ENCODE results near the gene ANXA4.
A peak's percentile ranks its signal among the peaks of the same experiment; 100 is the strongest.
"Not testable (repeated sequence)": the region's sequence is repeated elsewhere in the genome, so short reads cannot be mapped to it uniquely, and the experiment has no call there.

ANXA4 gene

GRCh38 chr2:69770193-69770702, 28.3 kb downstream of the ANXA4 start:
- H3K9me3 ChIP-seq (ENCODE audit: severe bottlenecking) = no peaks in the 10 kb centered on the region
- no peaks in the 10 kb centered on the region for H3K27me3 ChIP-seq (ENCODE audit: insufficient read depth, poor library complexity, severe bottlenecking)
- H3K4me1 ChIP-seq (ENCODE audit: insufficient read depth, poor library complexity, severe bottlenecking) = peaks cover 25% of the 10 kb centered on the region
- no peak for DNase-seq (ENCODE audit: low spot score)
- no peak overlapping the region for H3K4me3 ChIP-seq (ENCODE audit: severe bottlenecking)
- H3K36me3 ChIP-seq (ENCODE audit: low read depth) = no peaks in the 10 kb centered on the region
- ATAC-seq (ENCODE audit: low read depth) = peak; percentile 95
- no peak for TF ChIP-seq CTCF (IDR thresholded peaks at IDR 0.05; ENCODE audit: poor library complexity, severe bottlenecking)
- peak overlapping the region; percentile 44 for H3K27ac ChIP-seq (ENCODE audit: poor library complexity, severe bottlenecking)

GRCh38 chr2:69770747-69771146, 28.8 kb downstream of the ANXA4 start:
- ATAC-seq (ENCODE audit: low read depth) = no peak
- no peak for DNase-seq (ENCODE audit: low spot score)
- Histone ChIP-seq H3K27ac (ENCODE audit: poor library complexity, severe bottlenecking) (peak overlapping the region; percentile 44), H3K4me1 (ENCODE audit: insufficient read depth, poor library complexity, severe bottlenecking) (peaks cover 25% of the 10 kb centered on the region), H3K9me3 (ENCODE audit: severe bottlenecking) (no peaks in the 10 kb centered on the region), H3K4me3 (ENCODE audit: severe bottlenecking) (no peak overlapping the region), H3K36me3 (ENCODE audit: low read depth) (no peaks in the 10 kb centered on the region), H3K27me3 (ENCODE audit: insufficient read depth, poor library complexity, severe bottlenecking) (no peaks in the 10 kb centered on the region)
- no peak for TF ChIP-seq CTCF (IDR thresholded peaks at IDR 0.05; ENCODE audit: poor library complexity, severe bottlenecking)

GRCh38 chr2:69771461-69771860, 29.5 kb downstream of the ANXA4 start:
- H3K4me1 ChIP-seq (ENCODE audit: insufficient read depth, poor library complexity, severe bottlenecking) = peaks cover 25% of the 10 kb centered on the region
- no peak overlapping the region for H3K4me3 ChIP-seq (ENCODE audit: severe bottlenecking)
- no peaks in the 10 kb centered on the region for H3K27me3 ChIP-seq (ENCODE audit: insufficient read depth, poor library complexity, severe bottlenecking)
- H3K27ac ChIP-seq (ENCODE audit: poor library complexity, severe bottlenecking) = no peak overlapping the region
- no peaks in the 10 kb centered on the region for H3K36me3 ChIP-seq (ENCODE audit: low read depth)
- ATAC-seq (ENCODE audit: low read depth) (no peak), DNase-seq (ENCODE audit: low spot score) (no peak)
- no peaks in the 10 kb centered on the region for H3K9me3 ChIP-seq (ENCODE audit: severe bottlenecking)
- no peak for TF ChIP-seq CTCF (IDR thresholded peaks at IDR 0.05; ENCODE audit: poor library complexity, severe bottlenecking)

DNA sequence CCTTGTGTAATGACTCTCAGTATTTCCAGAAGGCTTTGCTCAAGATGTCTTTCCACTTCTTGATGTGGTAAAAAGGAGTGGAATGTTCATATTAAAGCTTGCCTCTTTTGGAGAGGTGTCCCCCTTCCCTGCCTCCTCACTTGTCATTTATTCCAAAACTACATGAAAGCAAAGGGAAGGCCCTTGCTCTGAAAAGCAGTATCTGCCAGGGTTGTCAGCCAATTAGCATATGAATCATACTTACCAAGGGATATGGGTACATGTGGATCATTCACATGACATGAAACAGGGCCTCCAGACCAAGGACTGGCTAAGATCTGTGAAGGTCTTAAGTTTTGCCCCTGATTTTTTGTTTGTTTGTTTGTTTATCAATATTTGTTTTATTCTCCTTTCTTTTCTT, 31.3 kb downstream of the ANXA4 start:
- no peak overlapping the region for H3K4me3 ChIP-seq (ENCODE audit: severe bottlenecking)
- DNase-seq (ENCODE audit: low spot score) = no peak

DNA sequence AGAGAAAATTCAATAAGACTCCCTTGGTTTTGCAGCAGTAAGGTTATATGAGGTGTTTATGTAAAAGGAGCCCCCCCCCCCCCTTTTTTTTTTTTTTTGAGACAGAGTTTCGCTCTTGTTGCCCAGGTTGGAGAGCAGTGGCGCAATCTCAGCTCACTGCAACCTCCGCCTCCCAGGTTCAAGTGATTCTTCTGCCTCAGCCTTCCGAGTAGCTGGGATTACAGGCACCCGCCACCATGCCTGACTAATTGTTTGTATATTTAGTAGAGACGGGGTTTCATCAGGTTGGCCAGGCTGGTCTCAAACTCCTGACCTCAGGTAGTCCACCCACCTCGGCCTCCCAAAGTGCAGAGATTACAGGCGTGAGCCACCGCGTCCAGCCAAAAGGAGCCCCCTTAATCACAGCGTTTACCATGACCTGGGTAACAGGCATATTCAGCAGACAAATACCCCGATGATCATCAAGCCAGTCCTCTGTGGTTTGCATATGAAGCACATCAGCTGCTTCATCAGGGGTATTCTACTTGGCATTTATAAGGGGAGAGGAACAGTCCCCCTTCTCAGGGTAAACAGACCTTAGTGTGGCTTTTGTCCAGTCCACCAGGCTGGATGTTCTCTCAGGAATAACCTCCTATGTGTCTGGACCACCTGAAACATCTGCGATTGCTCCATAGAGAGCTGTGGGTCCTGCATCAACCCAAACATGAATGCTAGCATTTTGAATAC, 32.5 kb downstream of the ANXA4 start:
- H3K9me3 ChIP-seq (ENCODE audit: severe bottlenecking); H3K4me3 ChIP-seq (ENCODE audit: severe bottlenecking); H3K27me3 ChIP-seq (ENCODE audit: insufficient read depth, poor library complexity, severe bottlenecking); ATAC-seq (ENCODE audit: low read depth); DNase-seq (ENCODE audit: low spot score); H3K36me3 ChIP-seq (ENCODE audit: low read depth); H3K27ac ChIP-seq (ENCODE audit: poor library complexity, severe bottlenecking): not testable (repeated sequence)
- peaks cover 22% of the 10 kb centered on the region for H3K4me1 ChIP-seq (ENCODE audit: insufficient read depth, poor library complexity, severe bottlenecking)

More for the DNA sequence above, 31.3 kb downstream of the ANXA4 start:
- H3K27ac ChIP-seq (ENCODE audit: poor library complexity, severe bottlenecking) = no peak overlapping the region
- TF ChIP-seq CTCF (IDR thresholded peaks at IDR 0.05; ENCODE audit: poor library complexity, severe bottlenecking) = no peak
- H3K27me3 ChIP-seq (ENCODE audit: insufficient read depth, poor library complexity, severe bottlenecking) = no peaks in the 10 kb centered on the region
- peaks cover 21% of the 10 kb centered on the region for H3K4me1 ChIP-seq (ENCODE audit: insufficient read depth, poor library complexity, severe bottlenecking)
- ATAC-seq (ENCODE audit: low read depth) = no peak
- H3K9me3 ChIP-seq (ENCODE audit: severe bottlenecking) = no peaks in the 10 kb centered on the region
- H3K36me3 ChIP-seq (ENCODE audit: low read depth) = no peaks in the 10 kb centered on the region
